ENCODE results near the gene MCF2L. TPM values are rescaled to one million over a fixed set of nuclear protein-coding genes. Genes with fewer than 3 reads are reported as not detected.

Gene MCF2L
- total and polyA plus RNA-seq, 10 of the 15 experiments (the other 5 are each of a cell fraction or from before 2014, with no cell fraction given), result 0.06 to 1.1 (median 0.21) TPM; not detected in 2

DNA sequence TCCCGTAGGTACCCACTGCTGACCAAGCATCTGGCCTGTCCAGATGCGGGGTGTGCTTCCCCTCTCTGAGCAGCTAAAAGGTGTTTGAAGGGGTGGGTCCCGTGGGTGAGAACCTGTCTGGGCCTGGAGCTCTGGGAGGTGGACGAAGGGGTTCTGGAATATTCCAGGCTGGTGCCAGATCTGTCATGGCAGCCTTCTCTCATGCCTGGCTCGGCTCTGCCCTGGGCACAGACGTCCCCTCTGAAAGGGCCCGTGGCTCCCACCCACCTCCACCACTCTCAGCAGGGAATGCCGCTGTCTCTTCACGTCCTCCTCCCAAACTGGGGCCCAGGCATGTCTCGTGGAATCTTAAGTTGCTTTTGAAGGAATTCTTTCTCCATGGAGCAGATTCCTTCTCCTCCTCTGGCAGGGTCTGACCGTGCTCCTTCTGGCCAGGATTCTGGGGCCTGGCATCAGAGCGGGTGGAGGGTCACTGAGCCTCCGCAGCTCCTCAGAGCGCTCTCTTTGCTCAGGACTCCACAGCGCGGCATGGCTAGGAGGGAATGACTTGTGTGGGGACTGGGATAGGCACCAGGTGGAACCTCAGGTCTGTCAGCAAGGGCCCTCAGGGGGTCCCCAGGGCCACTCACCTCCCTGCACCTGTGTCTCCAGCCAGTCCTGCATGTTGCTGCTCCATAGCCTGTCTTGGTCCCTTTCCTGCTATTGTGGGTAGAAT lies 5.9 kb upstream of the MCF2L start:
- H3K4me3 ChIP-seq, result no peak overlapping the region
- ChIA-PET SMC1A (ENCODE audit: uncharacterized antibody, unreplicated experiment) (no interaction called here), CTCF (no interaction called here), RAD21 (ENCODE audit: unreplicated experiment) (no interaction called here), POLR2A (no interaction called here)
- no peaks in the 10 kb centered on the region for H3K36me3 ChIP-seq (ENCODE audit: control insufficient read depth in 2 of 2, insufficient read depth in 2 of 2, low read length in 1 of 2)
- ATAC-seq (no peak), DNase-seq (ENCODE audit: low read depth, low spot score) (no peak), FAIRE-seq (no peak)
- in situ Hi-C loops (cut with MboI), result no loop called here
- peaks cover 0 to 4% of the 10 kb centered on the region in 2 experiments; a peak in 2 of 4 replicates for H3K27me3 ChIP-seq (replicated peaks in 1 of 2; ENCODE audit: control insufficient read depth in 2 of 2, insufficient read depth in 2 of 2, low read length in 1 of 2)
- intact Hi-C loops (cut with micrococcal nuclease; ENCODE audit: unreplicated experiment), result no loop called here
- no peaks in the 10 kb centered on the region for H3K79me2 ChIP-seq (ENCODE audit: control insufficient read depth, insufficient read depth, low read length)
- no peaks in the 10 kb centered on the region for H4K20me1 ChIP-seq (ENCODE audit: control insufficient read depth, insufficient read depth)
- TF ChIP-seq DPF2 (IDR thresholded peaks at IDR 0.05) (no peak), ATF7 (IDR thresholded peaks at IDR 0.05; ENCODE audit: low read depth) (no peak), NKRF (conservative IDR thresholded peaks at IDR 0.05) (no peak), POLR2AphosphoS5 (IDR thresholded peaks at IDR 0.05; ENCODE audit: low read length) (no peak), ZNF384 (IDR thresholded peaks at IDR 0.05; ENCODE audit: borderline replicate concordance, low read depth, low read length) (no peak), EP300 (IDR thresholded peaks at IDR 0.05; ENCODE audit: borderline replicate concordance in 1 of 2, control insufficient read depth in 1 of 2, low read depth in 2 of 2, low read length in 2 of 2) (no peak), CHD1 (IDR thresholded peaks at IDR 0.05; ENCODE audit: low read depth, low read length) (no peak)
- TF ChIP-seq, protein P1, sequence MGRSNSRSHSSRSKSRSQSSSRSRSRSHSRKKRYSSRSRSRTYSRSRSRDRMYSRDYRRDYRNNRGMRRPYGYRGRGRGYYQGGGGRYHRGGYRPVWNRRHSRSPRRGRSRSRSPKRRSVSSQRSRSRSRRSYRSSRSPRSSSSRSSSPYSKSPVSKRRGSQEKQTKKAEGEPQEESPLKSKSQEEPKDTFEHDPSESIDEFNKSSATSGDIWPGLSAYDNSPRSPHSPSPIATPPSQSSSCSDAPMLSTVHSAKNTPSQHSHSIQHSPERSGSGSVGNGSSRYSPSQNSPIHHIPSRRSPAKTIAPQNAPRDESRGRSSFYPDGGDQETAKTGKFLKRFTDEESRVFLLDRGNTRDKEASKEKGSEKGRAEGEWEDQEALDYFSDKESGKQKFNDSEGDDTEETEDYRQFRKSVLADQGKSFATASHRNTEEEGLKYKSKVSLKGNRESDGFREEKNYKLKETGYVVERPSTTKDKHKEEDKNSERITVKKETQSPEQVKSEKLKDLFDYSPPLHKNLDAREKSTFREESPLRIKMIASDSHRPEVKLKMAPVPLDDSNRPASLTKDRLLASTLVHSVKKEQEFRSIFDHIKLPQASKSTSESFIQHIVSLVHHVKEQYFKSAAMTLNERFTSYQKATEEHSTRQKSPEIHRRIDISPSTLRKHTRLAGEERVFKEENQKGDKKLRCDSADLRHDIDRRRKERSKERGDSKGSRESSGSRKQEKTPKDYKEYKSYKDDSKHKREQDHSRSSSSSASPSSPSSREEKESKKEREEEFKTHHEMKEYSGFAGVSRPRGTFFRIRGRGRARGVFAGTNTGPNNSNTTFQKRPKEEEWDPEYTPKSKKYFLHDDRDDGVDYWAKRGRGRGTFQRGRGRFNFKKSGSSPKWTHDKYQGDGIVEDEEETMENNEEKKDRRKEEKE (IDR thresholded peaks at IDR 0.05), result no peak
- H3K4me1 ChIP-seq (ENCODE audit: control insufficient read depth, insufficient read depth, low read length), result no peaks in the 10 kb centered on the region
- no peaks in the 10 kb centered on the region for H3K9me3 ChIP-seq (replicated peaks; ENCODE audit: control insufficient read depth, insufficient read depth, low read length)
- H3K9ac ChIP-seq (ENCODE audit: control insufficient read depth, insufficient read depth, low read length), result no peak overlapping the region
- WGBS (ENCODE audit: insufficient coverage, insufficient replicate concordance, low lambda C conversion rate, missing lambda C conversion rate), result 33% methylated on average over 16 of the region's 16 CpGs
- H3K4me2 ChIP-seq (ENCODE audit: control insufficient read depth, insufficient read depth), result no peak overlapping the region
- BruUV-seq (replicated peaks), result no TSS peak
- no peak overlapping the region for H2AFZ ChIP-seq (ENCODE audit: control insufficient read depth, low read depth, low read length)
- no peak overlapping the region for H3K27ac ChIP-seq (ENCODE audit: control insufficient read depth, insufficient read depth)
